Endothelial cell (in vitro differentiated cells): ENCODE data around the gene TPM3. TPM values are rescaled to one million over a fixed set of nuclear protein-coding genes. Genes with fewer than 3 reads are reported as not detected.
"Not testable (repeated sequence)": the region's sequence is repeated elsewhere in the genome, so short reads cannot be mapped to it uniquely, and the experiment has no call there.

Experiments
- DNase-seq: peaks from one replicate; pipeline ENCODE4 v3.0.0; 2021; ENCODE audit warnings: low spot score
- H3K27ac Mint-ChIP-seq: one replicate; pipeline ENCODE4 v1.8.0; 2021; ENCODE audit warnings: mixed read lengths, inconsistent platforms; ENCODE audit not compliant: unreplicated experiment
- H3K27me3 Mint-ChIP-seq: one replicate; pipeline ENCODE4 v1.8.0; 2021; ENCODE audit warnings: mild to moderate bottlenecking, moderate library complexity, mixed read lengths, inconsistent platforms; ENCODE audit not compliant: unreplicated experiment
- H3K36me3 Mint-ChIP-seq: one replicate; pipeline ENCODE4 v1.8.0; 2021; ENCODE audit warnings: mild to moderate bottlenecking, low read depth, mixed read lengths, inconsistent platforms; ENCODE audit not compliant: unreplicated experiment
- H3K4me1 Mint-ChIP-seq: one replicate; pipeline ENCODE4 v1.8.0; 2021; ENCODE audit warnings: mild to moderate bottlenecking, mixed read lengths, inconsistent platforms; ENCODE audit not compliant: unreplicated experiment
- H3K4me3 Mint-ChIP-seq: one replicate; pipeline ENCODE4 v1.8.0; 2021; ENCODE audit warnings: mild to moderate bottlenecking, mixed read lengths, inconsistent platforms; ENCODE audit not compliant: unreplicated experiment
- H3K9me3 Mint-ChIP-seq: one replicate; pipeline ENCODE4 v1.8.0; 2021; ENCODE audit warnings: mixed read lengths, inconsistent platforms; ENCODE audit not compliant: unreplicated experiment
- CTCF ChIP-seq: fragments of 200-600 bp; sonication (generic); IDR thresholded peaks from one replicate; pipeline ENCODE4 v1.5.0; 2021; ENCODE audit warnings: antibody characterized with exemption; ENCODE audit not compliant: unreplicated experiment
- total RNA-seq: library from RNA; stranded (reverse); fragmentation: NEBNext Ultra II Directional; extraction: Animal tissue kit (Norgen Biotek cat#: 25700); gene quantifications from one replicate; pipeline ENCODE4 v1.2.1, GENCODE V29; 2021; ENCODE audit not compliant: unreplicated experiment

TPM3 gene
- total RNA-seq, 1 donor from 2014 or later = 689 TPM

GRCh38 chr1:154207262-154207661 is 15.4 kb upstream of the TPM3 start:
- Mint-ChIP-seq H3K4me1 (no peaks in the 10 kb centered on the region), H3K27ac (peak overlapping the region; percentile 54), H3K9me3 (no peaks in the 10 kb centered on the region), H3K27me3 (peaks cover 5% of the 10 kb centered on the region), H3K4me3 (no peak overlapping the region), H3K36me3 (peaks cover 33% of the 10 kb centered on the region)
- TF ChIP-seq CTCF = no peak
- DNase-seq = no peak

- no peaks in the 10 kb centered on the region for H3K9me3 Mint-ChIP-seq
- peak within 1 kb of the TSS; percentile 27 for H3K4me3 Mint-ChIP-seq
- H3K4me1 Mint-ChIP-seq = no peaks in the 10 kb centered on the region
- DNase-seq = no peak
- H3K27ac Mint-ChIP-seq = peak within 1 kb of the TSS; percentile 85
- peaks cover 30% of the 10 kb centered on the region for H3K36me3 Mint-ChIP-seq
- no peak for TF ChIP-seq CTCF
- peaks cover 5% of the 10 kb centered on the region for H3K27me3 Mint-ChIP-seq
These were observed 14.3 kb upstream of the TPM3 start, which contains the start of gene CFAP141 for GRCh38 chr1:154206196-154206595. Gene CFAP141 (minus strand): TSS chr1:154206333. CDS start chr1:154206307, 26 bp downstream.

GRCh38 chr1:154205778-154206177 is 13.9 kb upstream of the TPM3 start:
- peaks cover 30% of the 10 kb centered on the region for H3K36me3 Mint-ChIP-seq
- H3K27ac Mint-ChIP-seq = peak overlapping the region; percentile 85
- H3K4me3 Mint-ChIP-seq = peak overlapping the region; percentile 27
- H3K27me3 Mint-ChIP-seq, H3K4me1 Mint-ChIP-seq, DNase-seq, H3K9me3 Mint-ChIP-seq: not testable (repeated sequence)

- H3K4me3 Mint-ChIP-seq = no peak overlapping the region
- no peak for TF ChIP-seq CTCF
- H3K4me1 Mint-ChIP-seq = no peaks in the 10 kb centered on the region
- H3K27ac Mint-ChIP-seq = no peak overlapping the region
- H3K9me3 Mint-ChIP-seq = no peaks in the 10 kb centered on the region
- H3K27me3 Mint-ChIP-seq = peaks cover 3% of the 10 kb centered on the region
- no peak for DNase-seq
- H3K36me3 Mint-ChIP-seq = no peaks in the 10 kb centered on the region
These were observed 7.6 kb upstream of the TPM3 start for GRCh38 chr1:154199563-154199879.

- no peak overlapping the region for H3K4me3 Mint-ChIP-seq
- H3K4me1 Mint-ChIP-seq = no peaks in the 10 kb centered on the region
- no peaks in the 10 kb centered on the region for H3K9me3 Mint-ChIP-seq
- peak; percentile 41 for TF ChIP-seq CTCF
- peak; percentile 56 for DNase-seq
- no peak overlapping the region for H3K27ac Mint-ChIP-seq
- H3K36me3 Mint-ChIP-seq = no peaks in the 10 kb centered on the region
- peaks cover 3% of the 10 kb centered on the region for H3K27me3 Mint-ChIP-seq
These were observed 7.1 kb upstream of the TPM3 start for GRCh38 chr1:154198756-154199562.
